ENCODE data around the gene CSNK2B.

Gene CSNK2B

GRCh38 chr6:31713465-31713864 lies 47.6 kb downstream of the CSNK2B start:
- Histone ChIP-seq H3K27ac (ENCODE audit: low read length) (no peak overlapping the region), H3K4me1 (ENCODE audit: low read length) (0 out of 2 replicates have a peak, but pooled peaks cover 5% of the 10 kb centered on the region), H3K9me2 (replicated peaks; ENCODE audit: insufficient read depth, low read length) (no peaks in the 10 kb centered on the region), H3K36me3 (replicated peaks; ENCODE audit: insufficient read depth, low read length) (no peaks in the 10 kb centered on the region), H2AFZ (ENCODE audit: low read length) (no peak overlapping the region), H4K20me1 (ENCODE audit: insufficient read depth, low read length) (no peaks in the 10 kb centered on the region), H3K9me3 (replicated peaks; ENCODE audit: insufficient read depth, low read length) (no peaks in the 10 kb centered on the region), H3F3A (ENCODE audit: insufficient read depth, low read length) (no peaks in the 10 kb centered on the region), H3K9ac (ENCODE audit: low read length) (no peak overlapping the region), H3K27me3 (replicated peaks; ENCODE audit: insufficient read depth, low read length) (no peaks in the 10 kb centered on the region), H3K4me2 (ENCODE audit: low read depth, low read length) (no peak overlapping the region), H3K79me2 (ENCODE audit: low read length) (no peaks in the 10 kb centered on the region), H3K4me3 (ENCODE audit: low read length) (no peak overlapping the region)
- DNase-seq = no peak
- TF ChIP-seq CTCF (IDR thresholded peaks at IDR 0.05; ENCODE audit: low read length) (no peak), EZH2 (optimal IDR thresholded peaks at IDR 0.05; ENCODE audit: low read depth, low read length) (no peak), EZH2phosphoT487 (IDR thresholded peaks at IDR 0.05; ENCODE audit: low read length) (no peak)

- TF ChIP-seq CTCF (IDR thresholded peaks at IDR 0.05; ENCODE audit: low read length) (no peak), EZH2 (optimal IDR thresholded peaks at IDR 0.05; ENCODE audit: low read depth, low read length) (no peak), EZH2phosphoT487 (IDR thresholded peaks at IDR 0.05; ENCODE audit: low read length) (no peak)
- H3F3A ChIP-seq (ENCODE audit: insufficient read depth, low read length) = no peaks in the 10 kb centered on the region
- H3K27ac ChIP-seq (ENCODE audit: low read length) = no peak overlapping the region
- no peak for DNase-seq
- H3K4me1 ChIP-seq (ENCODE audit: low read length) = 0 out of 2 replicates have a peak, but pooled peaks cover 5% of the 10 kb centered on the region
- no peaks in the 10 kb centered on the region for H4K20me1 ChIP-seq (ENCODE audit: insufficient read depth, low read length)
- H3K79me2 ChIP-seq (ENCODE audit: low read length) = no peaks in the 10 kb centered on the region
- H3K9me2 ChIP-seq (replicated peaks; ENCODE audit: insufficient read depth, low read length) = no peaks in the 10 kb centered on the region
- H3K4me2 ChIP-seq (ENCODE audit: low read depth, low read length) = no peak overlapping the region
- H3K36me3 ChIP-seq (replicated peaks; ENCODE audit: insufficient read depth, low read length) = no peaks in the 10 kb centered on the region
- no peaks in the 10 kb centered on the region for H3K9me3 ChIP-seq (replicated peaks; ENCODE audit: insufficient read depth, low read length)
- H3K9ac ChIP-seq (ENCODE audit: low read length) = no peak overlapping the region
- H3K4me3 ChIP-seq (ENCODE audit: low read length) = no peak overlapping the region
- no peaks in the 10 kb centered on the region for H3K27me3 ChIP-seq (replicated peaks; ENCODE audit: insufficient read depth, low read length)
- no peak overlapping the region for H2AFZ ChIP-seq (ENCODE audit: low read length)
These were observed 48.3 kb downstream of the CSNK2B start for GRCh38 chr6:31713991-31714684.

GRCh38 chr6:31715022-31715958 lies 49.4 kb downstream of the CSNK2B start, which contains the start of gene LY6G6D:
Gene LY6G6D, plus strand, starts transcription at chr6:31715348. Its CDS starts 8 bp downstream, at chr6:31715356.
- Histone ChIP-seq H3K4me2 (ENCODE audit: low read depth, low read length) (no peak within 1 kb of the TSS), H3K4me1 (ENCODE audit: low read length) (0 out of 2 replicates have a peak, but pooled peaks cover 5% of the 10 kb centered on the region), H3F3A (ENCODE audit: insufficient read depth, low read length) (no peaks in the 10 kb centered on the region), H3K36me3 (replicated peaks; ENCODE audit: insufficient read depth, low read length) (no peaks in the 10 kb centered on the region), H2AFZ (ENCODE audit: low read length) (no peak within 1 kb of the TSS), H3K9me2 (replicated peaks; ENCODE audit: insufficient read depth, low read length) (no peaks in the 10 kb centered on the region), H3K9me3 (replicated peaks; ENCODE audit: insufficient read depth, low read length) (no peaks in the 10 kb centered on the region), H3K9ac (ENCODE audit: low read length) (no peak within 1 kb of the TSS), H3K4me3 (ENCODE audit: low read length) (no peak within 1 kb of the TSS), H3K27ac (ENCODE audit: low read length) (no peak within 1 kb of the TSS), H4K20me1 (ENCODE audit: insufficient read depth, low read length) (no peaks in the 10 kb centered on the region), H3K27me3 (replicated peaks; ENCODE audit: insufficient read depth, low read length) (no peaks in the 10 kb centered on the region), H3K79me2 (ENCODE audit: low read length) (no peaks in the 10 kb centered on the region)
- no peak for TF ChIP-seq EZH2 (optimal IDR thresholded peaks at IDR 0.05; ENCODE audit: low read depth, low read length)
- TF ChIP-seq CTCF (IDR thresholded peaks at IDR 0.05; ENCODE audit: low read length) = no peak
- no peak for TF ChIP-seq EZH2phosphoT487 (IDR thresholded peaks at IDR 0.05; ENCODE audit: low read length)
- DNase-seq = no peak
